GM23338 (cell line): ENCODE measurements around the gene KRT78. TPM values are rescaled to one million over a fixed set of nuclear protein-coding genes. Genes with fewer than 3 reads are reported as not detected.

Source experiments
- ATAC-seq: fragments of 200-7000 bp; cut with Tn5 transposase; 3 replicates; pipeline ENCODE4 v1.9.1; 2020
- DNase-seq: peaks from one replicate; pipeline ENCODE4 v3.0.0-alpha.2; 2015; ENCODE audit warnings: low spot score
- H2AFZ ChIP-seq: fragments of 200-600 bp; sonication (generic); 2 replicates; pipeline ENCODE4 v1.8.0; 2016; ENCODE audit warnings: antibody characterized with exemption, mild to moderate bottlenecking, moderate library complexity
- H3F3A ChIP-seq: fragments of 200-600 bp; sonication (generic); replicated peaks from 2 replicates; pipeline ENCODE4 v1.8.0; 2017; ENCODE audit warnings: antibody characterized with exemption, mixed run types, low read depth
- H3K27ac ChIP-seq: fragments of 200-600 bp; sonication (generic); 2 replicates; pipeline ENCODE4 v1.6.1; 2016; ENCODE audit warnings: low read depth
- H3K27me3 ChIP-seq: fragments of 200-600 bp; sonication (generic); 2 replicates; pipeline ENCODE4 v1.8.0; 2016; ENCODE audit warnings: mild to moderate bottlenecking, mixed run types, moderate library complexity; ENCODE audit not compliant: insufficient read depth
- H3K36me3 ChIP-seq: fragments of 200-600 bp; sonication (generic); 2 replicates; pipeline ENCODE4 v1.8.0; 2016; ENCODE audit warnings: mild to moderate bottlenecking; ENCODE audit not compliant: insufficient read depth
- H3K4me1 ChIP-seq: fragments of 200-600 bp; sonication (generic); 2 replicates; pipeline ENCODE4 v1.8.0; 2016; ENCODE audit warnings: mild to moderate bottlenecking, moderate library complexity; ENCODE audit not compliant: insufficient read depth
- H3K4me2 ChIP-seq: fragments of 200-600 bp; sonication (generic); 2 replicates; pipeline ENCODE4 v1.7.1; 2017; ENCODE audit warnings: mixed run types
- H3K4me3 ChIP-seq: fragments of 200-600 bp; sonication (generic); 2 replicates; pipeline ENCODE4 v1.6.1; 2016; ENCODE audit warnings: mixed run types
- H3K79me2 ChIP-seq: fragments of 200-600 bp; sonication (generic); replicated peaks from 2 replicates; pipeline ENCODE4 v1.8.0; 2017; ENCODE audit warnings: mild to moderate bottlenecking; ENCODE audit not compliant: insufficient read depth
- H3K9me2 ChIP-seq: fragments of 200-600 bp; sonication (generic); 2 replicates; pipeline ENCODE4 v1.8.0; 2017; ENCODE audit not compliant: insufficient read depth
- H4K20me1 ChIP-seq: fragments of 200-600 bp; sonication (generic); replicated peaks from 2 replicates; pipeline ENCODE4 v1.8.0; 2017; ENCODE audit warnings: mild to moderate bottlenecking; ENCODE audit not compliant: insufficient read depth
- H3K27ac Mint-ChIP-seq: 2 replicates; pipeline ENCODE4 v1.8.0; 2020; ENCODE audit warnings: inconsistent platforms, mild to moderate bottlenecking, moderate library complexity, mixed read lengths
- H3K27me3 Mint-ChIP-seq: 3 replicates; pipeline ENCODE4 v1.8.0; 2022; ENCODE audit warnings: low read depth, mild to moderate bottlenecking, moderate library complexity, mixed read lengths, inconsistent platforms; ENCODE audit not compliant: insufficient read depth, poor library complexity
- H3K36me3 Mint-ChIP-seq: 3 replicates; pipeline ENCODE4 v1.8.0; 2021; ENCODE audit warnings: low read depth, mild to moderate bottlenecking, inconsistent platforms, moderate library complexity, mixed read lengths
- H3K4me1 Mint-ChIP-seq: 3 replicates; pipeline ENCODE4 v1.8.0; 2020; ENCODE audit warnings: mild to moderate bottlenecking, inconsistent platforms, mixed read lengths
- H3K4me3 Mint-ChIP-seq: 3 replicates; pipeline ENCODE4 v1.8.0; 2021; ENCODE audit warnings: moderate library complexity, mild to moderate bottlenecking, inconsistent platforms, mixed read lengths
- H3K9me3 Mint-ChIP-seq: 3 replicates; pipeline ENCODE4 v1.8.0; 2020; ENCODE audit warnings: moderate library complexity, mild to moderate bottlenecking, inconsistent platforms, mixed read lengths
- CREB1 ChIP-seq: fragments of 250-450 bp; sonication (Bioruptor Pico); IDR thresholded peaks from 2 replicates; pipeline ENCODE4 v1.5.0; 2020; ENCODE audit warnings: low read depth, mild to moderate bottlenecking, moderate library complexity
- EZH2 ChIP-seq: fragments of 200-600 bp; sonication (generic); IDR thresholded peaks from one replicate; pipeline ENCODE4 v1.8.0; 2017; ENCODE audit warnings: antibody characterized with exemption, mild to moderate bottlenecking, low read depth; ENCODE audit not compliant: unreplicated experiment
- EZH2phosphoT487 ChIP-seq: fragments of 200-600 bp; sonication (generic); IDR thresholded peaks from one replicate; pipeline ENCODE4 v1.8.1; 2018; ENCODE audit warnings: antibody characterized with exemption; ENCODE audit not compliant: unreplicated experiment
- JUNB ChIP-seq: IDR thresholded peaks from one replicate; pipeline ENCODE4 v1.6.1; 2016; ENCODE audit warnings: antibody characterized with exemption; ENCODE audit not compliant: unreplicated experiment
- NANOG ChIP-seq: IDR thresholded peaks from 2 replicates; pipeline ENCODE4 v1.6.1; 2016; ENCODE audit warnings: antibody characterized with exemption, borderline replicate concordance
- POLR2AphosphoS5 ChIP-seq: IDR thresholded peaks from 2 replicates; pipeline ENCODE4 v1.6.1; 2016; ENCODE audit warnings: antibody characterized with exemption, low read depth
- STAT1 ChIP-seq: IDR thresholded peaks from one replicate; pipeline ENCODE4 v1.6.1; 2016; ENCODE audit warnings: antibody characterized with exemption; ENCODE audit not compliant: unreplicated experiment
- ZNF114 ChIP-seq: fragments of 250-450 bp; sonication (Bioruptor Pico); IDR thresholded peaks from 2 replicates; pipeline ENCODE4 v1.5.0; 2020; ENCODE audit warnings: mild to moderate bottlenecking, moderate library complexity
- ZNF331 ChIP-seq: fragments of 250-450 bp; sonication (Bioruptor Pico); IDR thresholded peaks from 2 replicates; pipeline ENCODE4 v1.5.0; 2020; ENCODE audit warnings: low read depth, mild to moderate bottlenecking, moderate library complexity
- polyA plus RNA-seq: library from polyadenylated mRNA; unstranded; fragments of >200 nt; fragmentation: Nextera tagmentation; extraction: Ambion mirVana; gene quantifications from 2 replicates; pipeline ENCODE4 v1.2.1, GENCODE V29; 2016
- total RNA-seq: library from RNA; depleted of rRNA; stranded (reverse); fragments of >200 nt; shearing (Covaris generic); gene quantifications from 2 replicates; pipeline ENCODE4 v1.2.3, GENCODE V29; 2014
- TF ChIP-seq, protein P1 (sequence below), 2 experiments: fragments of 200-600 bp in 1 of 2; sonication (generic) in 1 of 2; conservative IDR thresholded peaks; 2 replicates each; pipeline versions ENCODE4 v1.5.1 to v1.6.1; 2016 to 2017; ENCODE audit warnings: antibody characterized with exemption in 2 of 2, low read depth in 2 of 2, mild to moderate bottlenecking in 2 of 2, moderate library complexity in 1 of 2
- TF ChIP-seq, protein P2 (sequence below): fragments of 250-450 bp; sonication (Bioruptor Pico); IDR thresholded peaks from 2 replicates; pipeline ENCODE4 v1.5.0; 2020; ENCODE audit warnings: mild to moderate bottlenecking, moderate library complexity
- TF ChIP-seq, protein P3 (sequence below): IDR thresholded peaks from 2 replicates; pipeline ENCODE4 v1.6.1; 2016; ENCODE audit warnings: antibody characterized with exemption
- TF ChIP-seq, protein P4 (sequence below): IDR thresholded peaks from one replicate; pipeline ENCODE4 v1.6.1; 2018; ENCODE audit warnings: antibody characterized with exemption; ENCODE audit not compliant: unreplicated experiment

KRT78 gene
- total and polyA plus RNA-seq, 2 experiments from 2014 or later = not detected

DNA sequence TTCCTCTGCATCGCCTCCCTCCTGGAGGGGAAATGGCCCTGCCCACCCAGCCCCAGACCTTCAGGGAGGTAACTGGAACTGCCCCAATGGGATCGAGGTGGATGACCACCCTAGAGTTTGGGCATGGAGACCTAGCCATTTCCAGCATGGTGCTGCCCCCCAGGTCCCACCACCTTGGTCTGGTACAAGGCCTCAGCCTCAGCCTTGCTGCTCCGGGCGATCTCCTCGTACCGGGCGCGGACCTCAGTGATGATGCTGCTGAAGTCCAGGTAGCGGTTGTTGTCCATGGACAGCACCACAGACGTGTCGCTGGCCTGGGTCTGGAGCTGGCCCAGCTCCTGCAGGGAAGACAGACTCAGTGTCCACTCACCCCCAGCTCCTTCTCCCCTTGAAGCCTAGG, 4.4 kb downstream of the KRT78 start:
- DNase-seq = no peak
- no peaks in the 10 kb centered on the region for H3K36me3 ChIP-seq
- Mint-ChIP-seq H3K27ac (no peak overlapping the region), H3K9me3 (no peaks in the 10 kb centered on the region; the same call in 1 of the 3 replicates), H3K4me1 (no peaks in the 10 kb centered on the region), H3K4me3 (no peak overlapping the region), H3K36me3 (no peaks in the 10 kb centered on the region), H3K27me3 (peaks cover 2% of the 10 kb centered on the region)
- H3K4me2 ChIP-seq = no peak overlapping the region
- TF ChIP-seq, protein P1, sequence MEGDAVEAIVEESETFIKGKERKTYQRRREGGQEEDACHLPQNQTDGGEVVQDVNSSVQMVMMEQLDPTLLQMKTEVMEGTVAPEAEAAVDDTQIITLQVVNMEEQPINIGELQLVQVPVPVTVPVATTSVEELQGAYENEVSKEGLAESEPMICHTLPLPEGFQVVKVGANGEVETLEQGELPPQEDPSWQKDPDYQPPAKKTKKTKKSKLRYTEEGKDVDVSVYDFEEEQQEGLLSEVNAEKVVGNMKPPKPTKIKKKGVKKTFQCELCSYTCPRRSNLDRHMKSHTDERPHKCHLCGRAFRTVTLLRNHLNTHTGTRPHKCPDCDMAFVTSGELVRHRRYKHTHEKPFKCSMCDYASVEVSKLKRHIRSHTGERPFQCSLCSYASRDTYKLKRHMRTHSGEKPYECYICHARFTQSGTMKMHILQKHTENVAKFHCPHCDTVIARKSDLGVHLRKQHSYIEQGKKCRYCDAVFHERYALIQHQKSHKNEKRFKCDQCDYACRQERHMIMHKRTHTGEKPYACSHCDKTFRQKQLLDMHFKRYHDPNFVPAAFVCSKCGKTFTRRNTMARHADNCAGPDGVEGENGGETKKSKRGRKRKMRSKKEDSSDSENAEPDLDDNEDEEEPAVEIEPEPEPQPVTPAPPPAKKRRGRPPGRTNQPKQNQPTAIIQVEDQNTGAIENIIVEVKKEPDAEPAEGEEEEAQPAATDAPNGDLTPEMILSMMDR (conservative IDR thresholded peaks at IDR 0.05; ENCODE audit: low read depth in 2 of 2) = no peak
- TF ChIP-seq EZH2 = no peak
- TF ChIP-seq ZNF114 (CRISPR knock-in tag) = no peak
- no peak for TF ChIP-seq STAT1
- no peak for TF ChIP-seq ZNF331 (CRISPR knock-in tag)
- no peak for TF ChIP-seq NANOG
- no peak for TF ChIP-seq POLR2AphosphoS5
- TF ChIP-seq, protein P2, sequence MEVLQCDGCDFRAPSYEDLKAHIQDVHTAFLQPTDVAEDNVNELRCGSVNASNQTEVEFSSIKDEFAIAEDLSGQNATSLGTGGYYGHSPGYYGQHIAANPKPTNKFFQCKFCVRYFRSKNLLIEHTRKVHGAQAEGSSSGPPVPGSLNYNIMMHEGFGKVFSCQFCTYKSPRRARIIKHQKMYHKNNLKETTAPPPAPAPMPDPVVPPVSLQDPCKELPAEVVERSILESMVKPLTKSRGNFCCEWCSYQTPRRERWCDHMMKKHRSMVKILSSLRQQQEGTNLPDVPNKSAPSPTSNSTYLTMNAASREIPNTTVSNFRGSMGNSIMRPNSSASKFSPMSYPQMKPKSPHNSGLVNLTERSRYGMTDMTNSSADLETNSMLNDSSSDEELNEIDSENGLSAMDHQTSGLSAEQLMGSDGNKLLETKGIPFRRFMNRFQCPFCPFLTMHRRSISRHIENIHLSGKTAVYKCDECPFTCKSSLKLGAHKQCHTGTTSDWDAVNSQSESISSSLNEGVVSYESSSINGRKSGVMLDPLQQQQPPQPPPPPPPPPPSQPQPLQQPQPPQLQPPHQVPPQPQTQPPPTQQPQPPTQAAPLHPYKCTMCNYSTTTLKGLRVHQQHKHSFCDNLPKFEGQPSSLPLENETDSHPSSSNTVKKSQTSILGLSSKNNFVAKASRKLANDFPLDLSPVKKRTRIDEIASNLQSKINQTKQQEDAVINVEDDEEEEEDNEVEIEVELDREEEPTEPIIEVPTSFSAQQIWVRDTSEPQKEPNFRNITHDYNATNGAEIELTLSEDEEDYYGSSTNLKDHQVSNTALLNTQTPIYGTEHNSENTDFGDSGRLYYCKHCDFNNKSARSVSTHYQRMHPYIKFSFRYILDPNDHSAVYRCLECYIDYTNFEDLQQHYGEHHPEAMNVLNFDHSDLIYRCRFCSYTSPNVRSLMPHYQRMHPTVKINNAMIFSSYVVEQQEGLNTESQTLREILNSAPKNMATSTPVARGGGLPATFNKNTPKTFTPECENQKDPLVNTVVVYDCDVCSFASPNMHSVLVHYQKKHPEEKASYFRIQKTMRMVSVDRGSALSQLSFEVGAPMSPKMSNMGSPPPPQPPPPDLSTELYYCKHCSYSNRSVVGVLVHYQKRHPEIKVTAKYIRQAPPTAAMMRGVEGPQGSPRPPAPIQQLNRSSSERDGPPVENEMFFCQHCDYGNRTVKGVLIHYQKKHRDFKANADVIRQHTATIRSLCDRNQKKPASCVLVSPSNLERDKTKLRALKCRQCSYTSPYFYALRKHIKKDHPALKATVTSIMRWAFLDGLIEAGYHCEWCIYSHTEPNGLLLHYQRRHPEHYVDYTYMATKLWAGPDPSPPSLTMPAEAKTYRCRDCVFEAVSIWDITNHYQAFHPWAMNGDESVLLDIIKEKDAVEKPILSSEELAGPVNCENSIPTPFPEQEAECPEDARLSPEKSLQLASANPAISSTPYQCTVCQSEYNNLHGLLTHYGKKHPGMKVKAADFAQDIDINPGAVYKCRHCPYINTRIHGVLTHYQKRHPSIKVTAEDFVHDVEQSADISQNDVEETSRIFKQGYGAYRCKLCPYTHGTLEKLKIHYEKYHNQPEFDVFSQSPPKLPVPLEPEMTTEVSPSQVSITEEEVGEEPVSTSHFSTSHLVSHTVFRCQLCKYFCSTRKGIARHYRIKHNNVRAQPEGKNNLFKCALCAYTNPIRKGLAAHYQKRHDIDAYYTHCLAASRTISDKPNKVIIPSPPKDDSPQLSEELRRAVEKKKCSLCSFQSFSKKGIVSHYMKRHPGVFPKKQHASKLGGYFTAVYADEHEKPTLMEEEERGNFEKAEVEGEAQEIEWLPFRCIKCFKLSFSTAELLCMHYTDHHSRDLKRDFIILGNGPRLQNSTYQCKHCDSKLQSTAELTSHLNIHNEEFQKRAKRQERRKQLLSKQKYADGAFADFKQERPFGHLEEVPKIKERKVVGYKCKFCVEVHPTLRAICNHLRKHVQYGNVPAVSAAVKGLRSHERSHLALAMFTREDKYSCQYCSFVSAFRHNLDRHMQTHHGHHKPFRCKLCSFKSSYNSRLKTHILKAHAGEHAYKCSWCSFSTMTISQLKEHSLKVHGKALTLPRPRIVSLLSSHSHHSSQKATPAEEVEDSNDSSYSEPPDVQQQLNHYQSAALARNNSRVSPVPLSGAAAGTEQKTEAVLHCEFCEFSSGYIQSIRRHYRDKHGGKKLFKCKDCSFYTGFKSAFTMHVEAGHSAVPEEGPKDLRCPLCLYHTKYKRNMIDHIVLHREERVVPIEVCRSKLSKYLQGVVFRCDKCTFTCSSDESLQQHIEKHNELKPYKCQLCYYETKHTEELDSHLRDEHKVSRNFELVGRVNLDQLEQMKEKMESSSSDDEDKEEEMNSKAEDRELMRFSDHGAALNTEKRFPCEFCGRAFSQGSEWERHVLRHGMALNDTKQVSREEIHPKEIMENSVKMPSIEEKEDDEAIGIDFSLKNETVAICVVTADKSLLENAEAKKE = no peak
- TF ChIP-seq JUNB = no peak
- TF ChIP-seq, protein P3, sequence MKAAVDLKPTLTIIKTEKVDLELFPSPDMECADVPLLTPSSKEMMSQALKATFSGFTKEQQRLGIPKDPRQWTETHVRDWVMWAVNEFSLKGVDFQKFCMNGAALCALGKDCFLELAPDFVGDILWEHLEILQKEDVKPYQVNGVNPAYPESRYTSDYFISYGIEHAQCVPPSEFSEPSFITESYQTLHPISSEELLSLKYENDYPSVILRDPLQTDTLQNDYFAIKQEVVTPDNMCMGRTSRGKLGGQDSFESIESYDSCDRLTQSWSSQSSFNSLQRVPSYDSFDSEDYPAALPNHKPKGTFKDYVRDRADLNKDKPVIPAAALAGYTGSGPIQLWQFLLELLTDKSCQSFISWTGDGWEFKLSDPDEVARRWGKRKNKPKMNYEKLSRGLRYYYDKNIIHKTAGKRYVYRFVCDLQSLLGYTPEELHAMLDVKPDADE = no peak
- no peak for TF ChIP-seq CREB1 (CRISPR knock-in tag)
- TF ChIP-seq, protein P4, sequence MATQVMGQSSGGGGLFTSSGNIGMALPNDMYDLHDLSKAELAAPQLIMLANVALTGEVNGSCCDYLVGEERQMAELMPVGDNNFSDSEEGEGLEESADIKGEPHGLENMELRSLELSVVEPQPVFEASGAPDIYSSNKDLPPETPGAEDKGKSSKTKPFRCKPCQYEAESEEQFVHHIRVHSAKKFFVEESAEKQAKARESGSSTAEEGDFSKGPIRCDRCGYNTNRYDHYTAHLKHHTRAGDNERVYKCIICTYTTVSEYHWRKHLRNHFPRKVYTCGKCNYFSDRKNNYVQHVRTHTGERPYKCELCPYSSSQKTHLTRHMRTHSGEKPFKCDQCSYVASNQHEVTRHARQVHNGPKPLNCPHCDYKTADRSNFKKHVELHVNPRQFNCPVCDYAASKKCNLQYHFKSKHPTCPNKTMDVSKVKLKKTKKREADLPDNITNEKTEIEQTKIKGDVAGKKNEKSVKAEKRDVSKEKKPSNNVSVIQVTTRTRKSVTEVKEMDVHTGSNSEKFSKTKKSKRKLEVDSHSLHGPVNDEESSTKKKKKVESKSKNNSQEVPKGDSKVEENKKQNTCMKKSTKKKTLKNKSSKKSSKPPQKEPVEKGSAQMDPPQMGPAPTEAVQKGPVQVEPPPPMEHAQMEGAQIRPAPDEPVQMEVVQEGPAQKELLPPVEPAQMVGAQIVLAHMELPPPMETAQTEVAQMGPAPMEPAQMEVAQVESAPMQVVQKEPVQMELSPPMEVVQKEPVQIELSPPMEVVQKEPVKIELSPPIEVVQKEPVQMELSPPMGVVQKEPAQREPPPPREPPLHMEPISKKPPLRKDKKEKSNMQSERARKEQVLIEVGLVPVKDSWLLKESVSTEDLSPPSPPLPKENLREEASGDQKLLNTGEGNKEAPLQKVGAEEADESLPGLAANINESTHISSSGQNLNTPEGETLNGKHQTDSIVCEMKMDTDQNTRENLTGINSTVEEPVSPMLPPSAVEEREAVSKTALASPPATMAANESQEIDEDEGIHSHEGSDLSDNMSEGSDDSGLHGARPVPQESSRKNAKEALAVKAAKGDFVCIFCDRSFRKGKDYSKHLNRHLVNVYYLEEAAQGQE = no peak
- TF ChIP-seq EZH2phosphoT487 = no peak
- 0 out of 2 replicates have a peak, but pooled peaks cover 2% of the 10 kb centered on the region for H3K9me2 ChIP-seq
- no peaks in the 10 kb centered on the region for H3K27me3 ChIP-seq
- H3K4me3 ChIP-seq = no peak overlapping the region
- H4K20me1 ChIP-seq = no peaks in the 10 kb centered on the region; the same call in 1 of the 2 replicates
- H2AFZ ChIP-seq = no peak overlapping the region
- ATAC-seq = no peak
- H3K27ac ChIP-seq = no peak overlapping the region
- no peaks in the 10 kb centered on the region for H3K4me1 ChIP-seq
- no peaks in the 10 kb centered on the region for H3F3A ChIP-seq
- no peaks in the 10 kb centered on the region for H3K79me2 ChIP-seq
